Amygdala (tissue), 56 donors: Measurements from ENCODE around the gene ASTN2.
"Not testable (repeated sequence)": the region's sequence is repeated elsewhere in the genome, so short reads cannot be mapped to it uniquely, and the experiment has no call there.

Experiments
- DNase-seq, 56 donors: peaks; one replicate each; lab custom pipeline; 2025; lab: John Stamatoyannopoulos, UW

ASTN2 gene

DNA sequence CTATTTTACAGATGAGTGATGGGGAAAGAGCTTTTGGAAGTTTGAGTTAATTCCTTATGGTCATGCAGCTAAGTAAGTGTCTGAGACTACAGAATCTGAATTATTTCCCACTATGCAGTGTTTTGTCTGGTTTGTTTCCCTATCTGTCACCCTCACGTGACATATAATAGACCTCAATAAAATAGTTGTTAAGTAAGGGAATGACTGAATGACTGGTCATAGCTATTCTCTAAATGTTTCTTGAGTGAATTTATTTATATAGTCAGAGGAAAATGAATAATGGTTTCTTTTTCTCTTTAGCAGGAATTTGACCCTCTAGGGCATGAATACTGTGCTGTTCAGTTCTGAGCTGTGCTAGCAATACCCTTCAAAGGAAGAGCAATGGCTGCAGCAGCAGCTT lies 717.5 kb downstream of the ASTN2 start:
- DNase-seq = no peak

DNA sequence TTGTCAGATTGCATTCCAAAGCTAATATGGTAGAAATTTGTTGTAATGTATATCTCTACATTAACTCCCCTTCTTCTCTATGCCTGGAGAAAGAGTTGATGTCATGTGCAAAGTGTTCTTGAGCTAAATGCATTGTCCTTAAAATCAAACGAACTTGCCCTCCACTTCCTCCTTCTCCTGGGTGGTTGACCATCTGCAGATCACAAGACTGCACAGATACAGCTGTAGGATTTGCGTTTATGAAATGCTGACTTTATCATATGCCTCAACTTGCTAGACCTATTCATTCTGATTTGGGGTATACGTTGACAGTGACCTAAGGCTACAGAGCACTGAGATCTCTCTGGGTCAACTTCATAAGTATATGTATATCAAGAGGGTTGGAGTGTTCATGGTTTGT lies 719.4 kb downstream of the ASTN2 start:
- DNase-seq = no peak

DNA sequence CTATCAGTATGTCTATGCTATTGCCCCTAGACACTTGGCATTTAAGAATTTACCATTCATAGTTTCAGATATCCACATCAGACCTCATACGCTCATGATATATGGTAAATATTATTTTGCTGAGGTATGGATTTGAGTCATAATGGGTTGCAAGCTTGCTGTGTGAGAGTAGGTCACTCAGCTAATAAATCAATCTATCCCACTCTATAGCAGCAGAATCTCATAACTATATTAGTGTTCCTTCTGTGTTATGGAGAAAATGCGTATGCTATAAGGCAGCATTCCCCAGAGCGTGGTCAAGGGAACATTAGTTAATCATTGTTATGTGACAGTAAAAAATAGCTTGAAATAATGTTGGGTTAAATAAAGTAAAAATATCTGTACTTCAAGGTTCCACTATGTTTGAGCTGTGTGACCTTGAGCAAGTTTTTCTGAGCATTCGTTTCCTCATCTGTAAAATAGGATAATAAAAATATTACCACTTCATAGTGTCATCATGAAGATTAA lies 720.0 kb downstream of the ASTN2 start:
- no peak for DNase-seq

DNA sequence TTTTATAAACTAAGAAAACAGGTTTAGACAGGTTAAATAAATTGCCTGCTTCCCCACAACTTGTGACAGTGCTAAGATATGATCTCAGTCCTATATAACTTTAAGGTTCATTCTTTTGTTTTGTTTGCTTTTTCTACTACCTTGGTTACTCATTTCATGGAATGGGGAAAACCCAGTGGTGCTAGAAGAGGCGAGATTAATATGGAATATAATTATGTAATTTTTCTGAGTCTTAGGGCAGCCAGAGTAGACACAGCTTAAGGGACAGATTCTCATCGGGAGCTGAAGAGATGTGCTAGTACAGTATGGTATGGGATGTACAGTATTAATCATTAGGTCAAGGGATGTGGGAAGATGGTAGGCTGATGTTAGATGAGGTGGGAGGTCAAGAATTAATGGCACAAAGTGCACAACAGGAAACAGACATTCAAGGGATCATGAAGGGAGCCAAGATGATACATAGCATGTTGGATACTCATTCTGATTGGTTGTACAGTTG lies 721.6 kb downstream of the ASTN2 start:
- DNase-seq = no peak

DNA sequence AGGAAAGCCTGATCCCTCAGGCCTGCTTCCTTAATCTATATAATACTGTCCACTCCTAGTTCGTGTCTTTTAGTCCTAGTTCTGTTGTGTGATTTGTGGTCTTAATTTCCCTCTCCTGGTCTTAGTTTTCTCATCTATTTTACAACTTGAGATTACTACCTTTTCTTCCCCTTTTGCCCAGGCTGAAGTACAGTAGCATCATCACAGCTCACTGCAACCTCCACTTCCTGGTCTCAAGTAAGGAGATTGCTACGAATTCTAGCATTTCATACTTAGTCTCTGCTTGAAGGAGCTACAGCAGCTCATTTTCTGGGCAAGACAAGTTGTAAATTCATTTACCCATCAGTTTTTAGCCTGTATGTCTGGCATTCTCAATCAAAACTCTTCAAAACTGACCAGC lies 722.2 kb downstream of the ASTN2 start:
- DNase-seq = no peak

DNA sequence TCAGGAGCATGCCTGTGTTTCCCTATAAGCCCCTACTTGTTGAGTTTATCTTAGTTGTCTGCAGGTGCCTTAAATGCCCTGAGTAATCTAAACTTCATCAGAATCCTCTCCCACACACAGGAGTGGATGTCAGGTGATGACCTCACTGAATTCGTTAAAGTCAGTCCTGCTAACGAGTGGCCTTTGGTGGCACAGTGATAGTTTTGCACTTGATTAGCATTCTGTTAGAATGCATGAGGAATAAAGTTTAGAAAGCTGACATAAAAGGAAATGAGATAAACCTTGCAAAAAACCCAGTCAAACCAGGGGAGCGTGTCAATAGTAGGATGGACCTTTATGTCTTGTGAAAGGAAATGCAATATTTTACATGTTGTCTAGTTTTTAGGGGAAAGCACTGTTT lies 723.2 kb downstream of the ASTN2 start:
- DNase-seq = no peak

DNA sequence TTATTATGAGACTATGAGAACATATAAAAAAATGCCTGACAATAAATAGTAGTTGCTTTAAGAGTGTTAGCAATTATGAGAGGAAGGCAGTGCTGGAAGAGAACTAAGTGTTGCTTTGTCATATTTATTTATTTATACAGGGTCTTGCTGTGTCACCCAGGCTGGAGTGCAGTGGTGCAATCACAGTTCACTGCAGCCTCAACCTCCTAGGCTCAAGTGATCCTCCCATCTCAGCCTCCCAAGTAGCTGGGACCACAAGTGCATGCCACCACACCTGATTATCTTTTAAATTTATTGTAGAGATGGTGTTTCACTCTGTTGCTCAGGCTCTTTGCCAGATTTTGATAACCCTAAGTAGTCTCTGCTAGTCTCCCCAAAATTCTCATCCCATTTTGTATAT lies 724.1 kb downstream of the ASTN2 start:
- DNase-seq = not testable (repeated sequence)

DNA sequence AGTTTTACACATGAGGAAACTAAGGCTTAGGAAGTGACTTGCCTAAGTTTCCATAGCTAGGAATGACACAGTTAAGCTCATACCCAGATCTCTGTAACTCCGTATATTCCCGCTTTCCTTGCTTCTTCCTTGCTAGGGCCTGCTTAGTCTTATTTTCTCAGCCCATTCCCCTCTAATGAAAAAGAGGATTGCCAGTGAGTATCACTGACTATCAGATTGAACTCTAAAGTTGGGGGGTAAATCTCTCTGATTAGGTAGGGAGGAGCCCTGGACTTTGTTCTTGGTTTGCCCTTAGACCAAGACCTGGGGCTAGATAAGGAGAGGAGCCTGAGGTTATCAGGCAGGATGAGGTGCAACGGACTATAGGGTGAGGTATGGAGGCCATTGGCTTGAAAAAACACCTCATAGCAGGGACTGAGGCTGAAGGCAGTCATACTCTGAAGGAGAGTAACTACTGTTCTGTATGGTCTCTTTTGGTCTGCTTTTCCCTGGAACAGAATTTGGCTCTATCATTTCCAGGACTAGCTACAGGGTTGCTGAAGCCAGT lies 725.3 kb downstream of the ASTN2 start:
- no peak for DNase-seq

DNA sequence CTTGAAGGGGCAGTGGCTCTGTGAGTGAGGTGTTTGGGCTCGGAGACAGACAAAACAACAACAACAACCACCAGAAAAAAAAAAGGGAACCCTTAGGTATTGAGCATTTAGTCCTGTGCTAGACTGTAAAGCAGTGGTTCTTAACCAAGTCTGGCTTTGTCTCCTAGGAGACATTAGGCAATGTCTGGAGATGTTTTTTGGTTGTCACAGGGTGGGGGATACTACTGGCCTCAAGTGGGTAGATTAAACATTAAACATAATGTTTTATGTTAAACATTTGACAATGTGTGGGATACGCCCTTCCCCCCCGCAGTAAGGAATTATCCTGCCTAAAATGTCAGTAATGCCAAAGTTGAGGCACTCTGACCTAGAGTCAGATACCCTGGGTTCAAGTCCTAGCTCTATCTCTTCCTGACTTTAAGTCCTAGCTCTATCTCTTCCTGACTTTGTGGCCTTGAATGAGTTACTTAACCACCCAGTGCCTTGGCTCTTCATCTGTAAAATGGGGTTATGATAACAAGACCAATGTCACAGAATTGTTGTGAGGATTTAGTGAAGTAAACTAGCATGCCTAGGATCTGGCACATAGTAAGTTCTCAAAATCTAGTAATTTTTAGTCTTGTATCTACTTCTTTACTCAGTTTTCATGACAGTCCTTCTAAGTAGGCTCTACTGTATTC lies 725.9 kb downstream of the ASTN2 start:
- no peak for DNase-seq

DNA sequence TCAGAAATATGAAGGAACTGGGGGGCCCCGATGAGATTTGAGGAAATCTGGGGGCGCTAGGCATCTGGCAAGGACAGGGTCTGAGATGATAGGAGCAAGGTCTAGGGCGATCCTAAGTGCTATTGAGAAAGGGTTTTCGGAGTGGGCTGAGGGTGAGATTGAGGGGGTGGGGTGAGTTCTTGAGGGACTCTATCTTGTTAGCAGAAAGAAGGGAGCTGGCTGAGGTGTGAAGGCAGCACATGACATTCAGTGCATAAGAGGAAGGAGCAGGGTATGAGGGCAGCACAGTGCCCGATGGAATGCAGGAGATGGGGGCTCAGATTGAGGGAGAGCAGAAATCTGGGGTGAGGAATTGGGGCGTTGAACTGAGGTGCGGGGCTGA lies 727.1 kb downstream of the ASTN2 start:
- DNase-seq = peak in 1 of 56 donors; percentile 47

DNA sequence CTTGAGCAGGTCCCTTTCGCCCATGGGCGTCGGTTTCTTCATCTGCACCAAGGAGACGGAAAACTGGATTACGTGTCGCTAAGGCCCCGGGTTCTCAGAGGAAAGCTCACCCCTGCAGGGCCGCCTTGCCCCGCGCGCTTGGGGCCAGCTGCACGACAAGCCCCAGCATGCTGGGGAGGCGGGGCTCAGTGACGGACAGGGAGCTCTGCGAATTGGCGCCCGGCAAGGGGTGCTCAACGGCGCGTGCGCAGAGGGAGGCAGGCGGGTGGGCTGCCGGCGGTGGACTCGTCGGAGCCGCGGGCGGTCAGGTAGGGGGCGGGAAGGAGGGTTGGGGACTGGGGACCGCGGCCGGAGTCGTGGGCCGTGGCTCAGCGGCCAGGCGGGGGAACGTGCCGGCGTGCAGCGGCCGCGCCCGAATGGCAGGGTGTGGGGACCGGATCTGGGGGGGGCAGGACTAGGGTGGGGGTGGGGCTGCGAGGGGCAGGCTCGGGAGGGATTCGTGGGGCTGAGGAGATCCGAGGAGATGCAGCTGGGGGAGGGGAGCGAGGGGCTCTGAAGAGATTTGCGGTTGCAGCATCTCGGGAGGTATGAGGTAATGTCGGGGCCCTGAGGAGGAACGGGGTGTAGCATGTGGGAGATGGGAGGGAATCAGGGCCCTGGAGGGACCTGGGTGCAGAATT lies 727.6 kb downstream of the ASTN2 start, which contains the start of gene TRIM32:
TRIM32 (plus strand) TSS at position 232 of the 680 bp plus-strand sequence. CDS start 10,438 bp downstream, outside the sequence.
- DNase-seq = peak in 55 of 56 donors; percentile 17 to 90 (median 80)

DNA sequence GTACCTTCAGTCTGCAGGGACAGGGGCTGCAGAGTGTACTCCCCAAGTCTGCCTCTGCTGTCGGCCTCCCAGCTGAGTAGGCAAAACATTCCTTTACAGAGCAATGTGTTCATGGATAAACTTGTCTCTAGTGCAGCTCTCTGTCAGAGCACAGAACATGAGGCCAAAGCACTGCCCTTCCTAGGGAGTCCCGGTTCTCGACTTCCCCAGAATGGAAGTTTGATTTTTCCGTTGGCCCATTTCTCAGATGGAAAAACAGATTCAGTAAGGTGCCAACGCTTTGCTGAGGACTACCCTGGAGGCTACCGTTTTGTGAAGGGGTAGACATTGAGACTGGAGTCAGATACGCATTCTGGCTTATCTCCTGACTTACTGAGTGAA lies 728.2 kb downstream of the ASTN2 start:
- DNase-seq = no peak

DNA sequence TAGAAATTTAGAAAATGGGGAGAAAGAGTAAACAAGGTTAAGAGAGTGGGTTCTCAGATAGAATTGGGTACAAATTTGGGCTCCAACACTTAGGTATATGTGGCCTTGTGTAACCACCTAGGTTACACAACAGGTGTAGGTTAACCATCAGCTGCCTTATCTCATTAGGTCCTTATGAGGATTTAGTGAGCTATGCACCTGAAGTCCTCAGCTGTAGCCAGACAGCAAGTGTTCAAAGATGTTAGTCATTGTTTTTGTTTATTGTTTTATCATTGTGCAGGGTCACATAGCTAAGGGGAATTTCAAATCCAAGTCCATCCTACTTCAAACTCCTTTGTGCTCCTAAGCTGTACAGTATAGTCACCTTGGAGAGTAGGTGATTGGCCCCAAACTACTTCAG lies 728.7 kb downstream of the ASTN2 start:
- no peak for DNase-seq

DNA sequence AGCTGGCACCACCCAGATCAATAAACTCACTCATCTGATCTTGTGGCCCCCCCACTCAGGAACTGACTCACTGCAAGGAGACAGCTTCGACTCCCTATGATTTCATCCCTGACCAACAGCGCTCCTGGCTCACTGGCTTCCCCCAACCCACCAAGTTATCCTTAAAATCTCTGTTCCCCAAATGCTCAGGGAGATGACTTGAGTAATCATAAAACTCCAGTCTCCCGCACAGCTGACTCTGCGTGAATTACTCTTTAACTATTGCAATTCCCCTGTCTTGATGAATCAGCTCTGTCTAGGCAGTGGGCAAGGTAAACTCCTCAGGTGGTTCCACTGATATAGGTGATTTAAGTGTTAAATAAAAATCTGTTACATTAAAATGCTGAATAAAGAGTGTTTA lies 729.7 kb downstream of the ASTN2 start:
- no peak for DNase-seq

DNA sequence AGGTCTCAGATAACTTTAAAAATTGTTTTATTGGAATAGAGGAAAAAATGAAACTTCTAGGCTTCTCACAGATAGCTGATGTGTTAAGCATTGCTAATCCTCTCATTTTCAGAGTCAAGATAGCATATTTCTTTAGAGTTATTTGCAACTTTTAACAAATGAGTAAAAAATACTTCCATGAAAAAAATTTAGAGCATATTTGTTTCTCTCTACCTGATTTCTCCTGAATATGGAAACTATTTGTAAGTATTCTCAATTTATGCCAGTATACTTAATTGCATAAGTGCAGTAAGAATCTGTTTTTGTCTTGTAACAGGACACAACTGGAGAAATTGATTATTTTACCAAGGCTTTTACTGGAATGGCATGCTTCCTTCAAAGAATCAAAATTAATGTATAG lies 731.3 kb downstream of the ASTN2 start:
- DNase-seq = no peak

DNA sequence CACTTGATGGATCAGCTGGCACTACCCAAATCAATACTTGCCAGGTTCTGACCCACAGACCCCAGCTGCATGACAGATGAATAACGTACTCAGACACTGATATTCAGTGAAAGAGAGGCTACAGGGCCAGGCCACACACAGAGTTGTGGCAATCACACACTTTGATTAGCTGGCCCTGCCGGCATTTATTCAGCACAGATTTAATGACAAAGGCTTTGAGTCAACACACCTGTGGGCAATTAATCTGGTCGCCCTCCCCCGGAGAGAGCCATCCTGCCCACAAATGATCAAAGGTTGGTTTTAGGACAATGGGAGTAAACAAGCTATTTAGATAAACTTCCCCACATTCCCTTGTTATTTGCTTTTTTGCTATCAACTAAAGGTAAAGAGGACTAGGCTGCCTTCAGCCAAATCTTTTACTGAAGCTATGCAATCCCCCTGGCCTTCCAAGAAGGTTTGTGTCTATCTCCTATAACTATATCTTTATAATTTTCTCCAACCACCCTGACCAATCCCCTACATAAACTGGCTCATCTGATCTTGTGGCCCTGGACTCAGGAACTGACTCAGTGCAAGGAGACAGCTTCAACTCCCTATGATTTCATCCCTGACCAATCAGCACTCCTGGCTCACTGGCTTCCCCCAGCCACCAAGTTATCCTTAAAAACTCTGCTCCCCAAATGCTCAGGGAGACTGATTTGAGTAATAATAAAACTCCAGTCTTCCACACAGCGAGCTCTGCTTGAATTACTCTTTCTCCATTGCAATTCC lies 740.5 kb downstream of the ASTN2 start:
- no peak for DNase-seq

DNA sequence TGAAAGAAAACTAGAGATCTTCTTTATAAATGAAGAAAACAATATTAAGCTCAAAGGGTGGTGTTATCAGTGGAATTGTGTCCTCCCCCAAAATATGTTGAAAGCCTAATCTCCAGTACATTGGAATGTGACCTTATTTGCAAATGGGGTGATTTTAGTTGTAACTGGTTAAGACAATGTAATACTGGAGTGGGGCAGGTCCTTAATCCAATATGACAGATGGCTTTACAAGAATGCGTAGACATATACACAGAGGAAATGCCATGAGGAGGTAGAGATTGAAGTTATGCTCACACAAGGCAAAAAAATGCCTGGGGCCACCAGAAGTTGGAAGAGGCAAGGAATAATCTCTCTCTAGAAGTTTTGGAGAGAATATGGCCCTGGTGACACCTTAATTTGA lies 741.5 kb downstream of the ASTN2 start:
- no peak for DNase-seq

DNA sequence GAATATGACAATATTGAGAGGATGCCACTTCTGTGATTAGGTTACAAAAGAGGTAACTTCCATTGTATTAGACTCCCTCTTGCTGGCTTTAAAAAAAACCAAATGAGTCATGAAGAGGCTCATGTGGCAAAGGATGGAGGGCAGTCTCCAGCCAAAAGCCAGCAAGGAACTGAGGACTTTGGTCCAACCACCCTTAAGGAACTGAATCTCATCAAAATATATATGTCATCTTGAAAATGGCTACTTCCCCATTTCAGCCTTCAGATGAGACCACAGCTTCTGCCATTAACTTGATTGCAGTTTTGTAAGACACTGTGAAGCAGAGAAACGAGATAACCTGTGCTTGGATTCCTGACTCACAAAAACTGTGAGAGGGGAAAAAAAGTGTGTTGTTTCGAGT lies 743.3 kb downstream of the ASTN2 start:
- no peak for DNase-seq

DNA sequence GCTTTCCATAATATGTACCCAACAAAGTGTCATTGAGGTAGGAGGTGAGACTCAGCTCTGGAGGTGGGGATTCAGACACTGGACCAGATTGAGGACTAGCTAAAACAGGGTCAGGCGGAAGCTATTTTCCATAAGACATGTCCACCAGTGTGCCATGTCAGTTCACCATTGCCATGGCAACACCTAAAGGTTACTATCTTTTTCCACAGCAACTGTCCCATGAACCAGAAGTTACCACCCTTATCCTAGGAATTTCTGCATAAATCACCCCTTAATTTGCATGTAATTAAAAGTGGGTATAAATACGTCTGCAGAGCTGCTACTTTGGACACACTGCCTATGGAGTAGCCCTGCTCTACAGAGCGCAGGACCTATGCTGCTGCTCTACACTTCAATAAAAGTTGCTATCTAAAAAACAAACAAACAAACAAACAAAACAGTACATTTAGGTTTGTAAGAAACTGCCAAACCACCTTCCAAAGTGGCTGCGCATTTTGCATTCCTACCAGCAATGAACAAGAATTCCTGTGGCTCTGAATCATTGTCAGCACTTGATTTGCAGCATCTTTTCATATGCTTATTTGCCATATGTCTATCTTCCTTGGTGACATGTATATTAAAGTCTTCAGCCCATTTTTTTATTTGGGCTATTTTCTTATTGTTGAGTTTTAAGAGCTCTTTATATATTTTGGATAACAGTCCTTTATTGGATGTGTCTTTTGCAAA lies 745.7 kb downstream of the ASTN2 start:
- no peak for DNase-seq

DNA sequence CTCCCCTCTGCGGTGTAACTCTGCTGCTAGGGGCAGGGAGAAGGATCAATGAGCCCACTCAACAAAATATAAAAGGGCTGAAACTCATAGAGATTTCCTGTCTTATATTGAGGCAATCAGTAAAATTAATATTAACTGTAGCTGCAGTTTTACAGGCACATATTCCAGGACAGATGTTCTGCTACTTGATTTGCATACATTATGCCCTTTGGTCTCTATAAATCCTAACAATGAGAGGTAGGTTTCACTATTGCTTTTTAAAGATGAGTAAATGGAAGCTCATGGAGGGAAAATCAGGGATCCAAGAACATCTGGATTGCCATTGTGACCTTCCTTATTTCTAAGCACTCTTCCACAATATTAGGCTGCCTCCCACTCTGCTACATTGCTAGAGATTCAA lies 751.3 kb downstream of the ASTN2 start:
- DNase-seq = no peak
